Measurements from ENCODE around the gene FTSJ3. TPM values are rescaled to one million over a fixed set of nuclear protein-coding genes. Genes with fewer than 3 reads are reported as not detected.

FTSJ3 gene
- total RNA-seq, 2 experiments from 2014 or later: 91.2 to 91.5 TPM

- Mint-ChIP-seq H3K27me3 (no peaks in the 10 kb centered on the region), H3K36me3 (peaks cover 23% of the 10 kb centered on the region), H3K4me3 (no peak overlapping the region), H3K27ac (no peak overlapping the region), H3K9me3 (no peaks in the 10 kb centered on the region), H3K4me1 (peaks cover 28% of the 10 kb centered on the region)
- DNase-seq: no peak
Observed at GRCh38 chr17:63837480-63837879, 10.0 kb upstream of the FTSJ3 start.

DNA sequence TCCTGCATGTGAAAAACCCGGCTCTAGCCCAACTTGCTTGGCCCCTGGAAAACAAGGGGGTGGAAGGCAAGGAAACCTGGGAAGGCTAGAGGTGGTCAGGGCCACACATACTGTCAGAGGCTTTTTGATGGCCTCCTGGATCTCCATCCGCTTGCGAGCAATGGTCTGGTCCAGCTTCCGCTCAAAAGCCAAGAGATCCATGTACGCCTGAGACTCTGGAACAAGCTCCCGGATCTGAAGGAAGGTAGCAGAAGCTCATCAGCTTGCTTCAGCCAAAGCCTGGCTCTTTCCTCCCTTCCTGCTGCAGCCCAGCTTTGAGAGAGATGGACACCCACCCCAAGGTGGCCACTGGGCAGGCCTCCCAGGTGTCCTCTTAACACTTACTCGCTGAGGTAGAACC, 9.3 kb upstream of the FTSJ3 start:
- H3K9me3 Mint-ChIP-seq: no peaks in the 10 kb centered on the region
- DNase-seq: no peak
- peak overlapping the region; percentile 22 for H3K27ac Mint-ChIP-seq
- no peak overlapping the region for H3K4me3 Mint-ChIP-seq
- H3K4me1 Mint-ChIP-seq: peaks cover 35% of the 10 kb centered on the region
- H3K36me3 Mint-ChIP-seq: peaks cover 28% of the 10 kb centered on the region
- H3K27me3 Mint-ChIP-seq: no peaks in the 10 kb centered on the region

DNA sequence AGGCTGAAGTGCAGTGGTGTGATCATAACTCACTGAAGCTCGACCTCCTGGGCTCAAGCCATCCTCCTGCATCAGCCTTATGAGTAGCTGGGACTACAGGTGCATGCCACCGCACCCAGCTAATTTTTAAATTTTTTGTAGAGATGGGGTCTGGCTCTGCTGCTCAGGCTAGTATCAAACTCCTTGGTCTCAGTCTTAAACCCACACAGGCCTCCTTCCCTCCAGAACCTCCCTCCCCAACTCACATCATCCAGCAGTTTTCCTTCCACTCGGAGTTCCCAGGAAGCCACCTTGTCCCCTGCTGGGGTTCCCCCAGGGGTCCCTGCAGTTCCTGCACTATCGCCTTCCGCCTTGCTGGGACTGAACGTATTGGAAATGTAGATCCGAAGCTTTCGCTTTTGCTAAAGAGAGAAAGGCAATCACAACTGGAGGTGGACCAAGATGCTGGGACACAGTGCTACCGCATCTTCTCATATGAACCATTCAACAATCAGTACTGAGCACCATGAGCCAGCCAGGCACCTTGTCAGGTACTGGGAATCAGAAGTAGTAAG, 7.8 kb upstream of the FTSJ3 start:
- no peak for DNase-seq
- H3K4me1 Mint-ChIP-seq: peaks cover 40% of the 10 kb centered on the region
- peak overlapping the region; percentile 34 for H3K27ac Mint-ChIP-seq
- H3K9me3 Mint-ChIP-seq: no peaks in the 10 kb centered on the region
- no peaks in the 10 kb centered on the region for H3K27me3 Mint-ChIP-seq
- H3K4me3 Mint-ChIP-seq: no peak overlapping the region
- H3K36me3 Mint-ChIP-seq: peaks cover 29% of the 10 kb centered on the region

GRCh38 chr17:63834431-63835166, 7.1 kb upstream of the FTSJ3 start:
- Mint-ChIP-seq H3K36me3 (peaks cover 34% of the 10 kb centered on the region), H3K27ac (peak overlapping the region; percentile 85), H3K9me3 (no peaks in the 10 kb centered on the region), H3K27me3 (no peaks in the 10 kb centered on the region), H3K4me1 (peaks cover 44% of the 10 kb centered on the region), H3K4me3 (no peak overlapping the region)
- DNase-seq: peak; percentile 57

DNA sequence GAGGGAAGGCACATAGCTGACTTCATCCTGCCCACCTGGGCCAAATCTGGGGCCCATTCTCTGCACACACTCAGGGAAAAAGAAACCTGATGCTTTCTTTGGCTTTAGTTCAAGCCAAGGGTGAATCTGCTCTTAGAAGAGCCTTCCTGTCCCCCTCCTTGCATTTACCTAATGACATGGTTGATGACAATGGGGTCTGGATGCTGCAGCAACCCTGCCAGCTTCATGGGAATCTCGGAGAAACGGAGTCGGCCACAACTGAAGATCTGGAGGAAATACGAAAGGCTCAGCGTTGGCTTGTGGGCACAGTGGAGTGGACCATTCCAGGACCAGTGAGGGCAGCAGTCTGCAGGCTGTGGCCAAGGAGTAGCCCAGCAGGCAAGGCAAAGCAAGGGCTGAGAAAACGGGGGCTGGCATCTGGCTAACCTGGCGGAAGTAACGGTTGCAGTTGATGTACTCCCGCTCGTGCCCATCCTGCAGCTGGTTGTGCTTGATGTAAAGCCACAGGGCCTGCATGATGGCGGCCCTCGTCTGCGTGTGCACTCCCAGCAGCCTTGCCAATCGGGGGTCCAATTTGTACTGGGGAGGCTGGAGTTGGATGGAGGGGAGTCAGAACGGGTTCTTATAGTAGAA, 6.4 kb upstream of the FTSJ3 start:
- no peaks in the 10 kb centered on the region for H3K27me3 Mint-ChIP-seq
- H3K9me3 Mint-ChIP-seq: no peaks in the 10 kb centered on the region
- H3K27ac Mint-ChIP-seq: peak overlapping the region; percentile 63
- H3K36me3 Mint-ChIP-seq: peaks cover 38% of the 10 kb centered on the region
- no peak for DNase-seq
- peaks cover 49% of the 10 kb centered on the region for H3K4me1 Mint-ChIP-seq
- no peak overlapping the region for H3K4me3 Mint-ChIP-seq

DNA sequence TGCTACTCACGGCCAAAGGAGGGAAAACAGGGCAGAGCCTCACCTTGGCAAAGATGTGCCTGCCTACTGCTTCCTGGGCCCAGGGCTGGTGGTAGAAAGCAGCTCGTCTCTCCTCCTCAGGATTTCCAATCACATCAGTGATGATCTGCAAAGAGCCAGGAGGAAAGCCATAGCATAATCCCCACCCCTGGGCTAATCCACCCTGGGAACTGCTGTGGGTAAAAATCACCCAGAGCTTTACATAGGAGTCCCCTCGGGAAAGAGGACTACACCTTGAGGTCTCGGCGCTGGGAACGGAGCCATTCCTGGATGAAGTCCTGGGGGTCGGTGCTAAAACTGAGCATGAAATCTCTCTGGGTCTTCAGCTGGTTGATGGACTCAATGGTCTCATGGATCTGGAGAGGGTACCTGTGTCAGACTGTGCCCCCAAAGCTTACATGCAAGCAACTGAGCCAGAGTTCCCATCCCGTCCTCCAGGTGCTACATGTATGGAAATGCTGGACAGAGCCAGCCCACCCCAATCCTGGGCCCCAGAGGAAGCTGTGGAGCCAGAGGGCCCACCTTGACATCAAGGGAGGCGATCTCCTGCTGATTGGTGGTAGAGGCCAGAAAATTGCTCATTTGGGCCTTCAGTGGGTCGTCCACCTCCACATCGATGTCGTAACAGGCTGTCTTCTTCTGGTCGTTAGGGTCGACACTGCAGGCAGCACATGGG, 5.7 kb upstream of the FTSJ3 start:
- Mint-ChIP-seq H3K4me3 (no peak overlapping the region), H3K36me3 (peaks cover 41% of the 10 kb centered on the region), H3K27ac (no peak overlapping the region)

DNA sequence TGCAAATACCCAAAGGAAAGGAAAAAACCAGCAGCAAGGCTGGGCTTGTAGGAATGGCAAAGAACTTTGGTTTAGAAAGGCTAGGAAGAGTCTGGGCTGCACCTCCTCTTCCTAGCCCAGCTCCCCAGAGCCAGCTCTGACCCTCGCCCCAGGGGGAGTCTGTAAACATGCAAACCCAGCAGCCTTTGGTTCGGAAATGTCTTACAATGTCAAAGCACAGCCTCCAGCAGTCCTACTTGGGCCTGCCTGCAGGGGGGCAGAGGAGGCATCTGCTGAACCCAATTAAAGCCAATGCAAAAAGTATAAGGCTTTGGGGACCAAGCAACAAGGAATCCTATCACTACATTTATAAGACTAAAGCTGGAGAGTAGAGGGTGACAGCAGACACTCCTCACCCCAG, 5.0 kb upstream of the FTSJ3 start:
- peaks cover 46% of the 10 kb centered on the region for H3K36me3 Mint-ChIP-seq
- H3K4me3 Mint-ChIP-seq: no peak overlapping the region
- H3K9me3 Mint-ChIP-seq: no peaks in the 10 kb centered on the region
- no peak for DNase-seq
- no peaks in the 10 kb centered on the region for H3K27me3 Mint-ChIP-seq
- H3K27ac Mint-ChIP-seq: peak overlapping the region; percentile 84
- H3K4me1 Mint-ChIP-seq: peaks cover 55% of the 10 kb centered on the region

More for the DNA sequence above, 5.7 kb upstream of the FTSJ3 start:
- H3K9me3 Mint-ChIP-seq: no peaks in the 10 kb centered on the region
- no peaks in the 10 kb centered on the region for H3K27me3 Mint-ChIP-seq
- H3K4me1 Mint-ChIP-seq: peaks cover 53% of the 10 kb centered on the region
- DNase-seq: no peak

GRCh38 chr17:63832014-63832413, 4.6 kb upstream of the FTSJ3 start:
- no peak for DNase-seq
- peaks cover 48% of the 10 kb centered on the region for H3K36me3 Mint-ChIP-seq
- H3K4me3 Mint-ChIP-seq: no peak overlapping the region
- peak overlapping the region; percentile 84 for H3K27ac Mint-ChIP-seq
- peaks cover 55% of the 10 kb centered on the region for H3K4me1 Mint-ChIP-seq
- no peaks in the 10 kb centered on the region for H3K9me3 Mint-ChIP-seq
- no peaks in the 10 kb centered on the region for H3K27me3 Mint-ChIP-seq

DNA sequence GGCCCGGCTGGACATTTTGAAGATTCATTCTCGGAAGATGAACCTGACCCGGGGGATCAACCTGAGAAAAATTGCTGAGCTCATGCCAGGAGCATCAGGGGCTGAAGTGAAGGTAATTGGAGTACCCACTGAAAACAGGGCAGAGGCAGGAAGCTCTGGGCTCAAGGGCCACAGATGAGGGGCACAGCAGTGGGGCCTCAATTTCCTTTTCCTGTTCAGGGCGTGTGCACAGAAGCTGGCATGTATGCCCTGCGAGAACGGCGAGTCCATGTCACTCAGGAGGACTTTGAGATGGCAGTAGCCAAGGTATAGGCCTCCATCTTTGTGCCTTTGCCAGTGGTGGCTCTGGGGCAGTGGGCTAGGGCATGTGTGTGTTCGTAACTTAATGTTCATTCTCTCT, 4.0 kb upstream of the FTSJ3 start:
- no peak for DNase-seq
- Mint-ChIP-seq H3K27me3 (no peaks in the 10 kb centered on the region), H3K4me1 (peaks cover 55% of the 10 kb centered on the region), H3K9me3 (no peaks in the 10 kb centered on the region), H3K36me3 (peaks cover 49% of the 10 kb centered on the region), H3K4me3 (no peak overlapping the region), H3K27ac (peak overlapping the region; percentile 84)

DNA sequence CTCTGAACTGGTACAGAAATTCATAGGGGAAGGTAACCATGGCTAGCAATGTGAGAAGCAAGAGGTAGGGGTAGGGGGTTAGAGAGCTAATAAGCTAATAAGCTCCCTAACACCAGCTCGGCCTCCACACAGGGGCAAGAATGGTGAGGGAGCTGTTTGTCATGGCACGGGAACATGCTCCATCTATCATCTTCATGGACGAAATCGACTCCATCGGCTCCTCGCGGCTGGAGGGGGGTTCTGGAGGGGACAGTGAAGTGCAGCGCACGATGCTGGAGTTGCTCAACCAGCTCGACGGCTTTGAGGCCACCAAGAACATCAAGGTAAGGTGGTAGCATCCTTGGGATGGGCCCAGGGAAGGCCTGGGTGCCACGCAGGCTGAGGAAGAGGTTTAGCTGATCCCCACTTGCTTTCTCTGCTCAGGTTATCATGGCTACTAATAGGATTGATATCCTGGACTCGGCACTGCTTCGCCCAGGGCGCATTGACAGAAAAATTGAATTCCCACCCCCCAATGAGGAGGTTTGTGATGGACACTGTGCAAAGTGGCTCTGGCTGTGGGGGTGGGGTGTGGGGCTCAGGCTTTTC, 3.5 kb upstream of the FTSJ3 start:
- Mint-ChIP-seq H3K27ac (peak overlapping the region; percentile 84), H3K4me3 (peak overlapping the region; percentile 4), H3K27me3 (no peaks in the 10 kb centered on the region), H3K36me3 (peaks cover 54% of the 10 kb centered on the region), H3K9me3 (no peaks in the 10 kb centered on the region), H3K4me1 (peaks cover 58% of the 10 kb centered on the region)
- DNase-seq: no peak

- peaks cover 63% of the 10 kb centered on the region for H3K4me1 Mint-ChIP-seq
- H3K27ac Mint-ChIP-seq: peak overlapping the region; percentile 84
- H3K9me3 Mint-ChIP-seq: no peaks in the 10 kb centered on the region
- no peaks in the 10 kb centered on the region for H3K27me3 Mint-ChIP-seq
- H3K36me3 Mint-ChIP-seq: peaks cover 57% of the 10 kb centered on the region
- no peak for DNase-seq
- no peak overlapping the region for H3K4me3 Mint-ChIP-seq
Observed at GRCh38 chr17:63830278-63830677, 2.8 kb upstream of the FTSJ3 start.

DNA sequence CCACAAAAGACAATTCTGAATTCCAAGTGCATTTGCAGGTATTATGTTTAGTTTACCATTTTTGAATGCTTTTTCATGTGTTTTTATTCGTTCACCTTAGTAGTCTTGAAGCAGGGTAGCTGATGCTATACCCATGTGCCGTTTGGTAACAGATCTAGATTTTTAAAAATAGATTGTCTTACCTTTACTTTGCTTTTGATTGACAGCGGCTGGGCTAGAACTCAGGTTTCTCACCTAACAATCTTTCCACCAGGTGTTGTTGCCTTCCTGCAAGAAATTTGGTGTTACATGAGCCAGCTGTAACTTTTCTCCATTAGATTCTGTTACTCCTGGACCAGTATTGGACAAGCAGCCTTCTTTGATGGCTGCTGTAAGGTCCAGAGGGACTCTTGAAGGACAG, 1.5 kb upstream of the FTSJ3 start:
- H3K9me3 Mint-ChIP-seq: no peaks in the 10 kb centered on the region
- H3K27ac Mint-ChIP-seq: peak overlapping the region; percentile 84
- DNase-seq: no peak
- peak overlapping the region; percentile 96 for H3K4me3 Mint-ChIP-seq
- H3K27me3 Mint-ChIP-seq: no peaks in the 10 kb centered on the region
- H3K36me3 Mint-ChIP-seq: peaks cover 65% of the 10 kb centered on the region
- H3K4me1 Mint-ChIP-seq: peaks cover 65% of the 10 kb centered on the region

- Mint-ChIP-seq H3K36me3 (peaks cover 69% of the 10 kb centered on the region), H3K27me3 (no peaks in the 10 kb centered on the region), H3K9me3 (no peaks in the 10 kb centered on the region), H3K27ac (peak overlapping the region; percentile 99), H3K4me3 (peak overlapping the region; percentile 96), H3K4me1 (peaks cover 73% of the 10 kb centered on the region)
- no peak for DNase-seq
Observed at GRCh38 chr17:63827801-63828221, 348 bp upstream of the FTSJ3 start.

DNA sequence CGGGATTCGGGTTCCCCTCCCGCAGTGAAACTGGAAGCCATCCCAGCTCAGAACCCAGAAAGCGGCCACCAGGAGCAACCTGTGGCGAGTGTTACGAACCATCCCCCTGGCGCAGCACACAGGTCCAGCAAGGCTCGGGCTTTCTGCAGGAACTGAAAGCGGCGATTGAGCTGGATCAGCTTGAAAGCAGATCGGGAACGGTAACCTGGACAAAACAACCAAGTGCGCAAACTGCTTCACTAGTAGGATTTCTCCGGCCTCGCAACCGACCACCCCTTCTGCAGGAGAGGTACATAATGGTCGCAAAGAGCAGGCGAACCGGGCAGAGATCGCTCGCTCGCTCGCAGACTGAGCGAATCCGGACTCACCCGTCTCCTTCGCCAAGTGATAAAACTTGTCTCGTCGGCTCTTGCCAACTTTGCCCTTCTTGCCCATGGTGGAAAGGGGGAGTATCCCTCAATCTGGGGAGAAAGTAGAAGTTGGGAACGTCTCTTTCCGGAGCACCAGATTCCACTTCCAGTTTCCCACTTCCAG, 928 bp downstream of the FTSJ3 start:
- Mint-ChIP-seq H3K4me1 (peaks cover 74% of the 10 kb centered on the region), H3K4me3 (peak overlapping the region; percentile 96), H3K36me3 (peaks cover 70% of the 10 kb centered on the region), H3K27ac (peak overlapping the region; percentile 99), H3K9me3 (no peaks in the 10 kb centered on the region), H3K27me3 (no peaks in the 10 kb centered on the region)
- DNase-seq: no peak

- Mint-ChIP-seq H3K27me3 (no peaks in the 10 kb centered on the region), H3K4me1 (peaks cover 54% of the 10 kb centered on the region), H3K4me3 (peak overlapping the region; percentile 33), H3K27ac (peak overlapping the region; percentile 32), H3K36me3 (peaks cover 62% of the 10 kb centered on the region), H3K9me3 (no peaks in the 10 kb centered on the region)
- no peak for DNase-seq
Observed at GRCh38 chr17:63824362-63824761, 3.1 kb downstream of the FTSJ3 start.

All from activated naive CD8-positive, alpha-beta T cell treated with anti-CD3 and anti-CD28 coated beads for 36 hours (primary cell).